HEK293 (cell line): ENCODE results near the gene CHN1.

Experiments
- CTCF ChIA-PET: fragments of 350-600 bp; formaldehyde crosslinking; extraction: SDS; loops from one replicate; lab custom pipeline; 2021; ENCODE audit warnings: antibody characterized with exemption; lab: Yijun Ruan, JAX
- POLR2A ChIA-PET: fragments of 300-600 bp; formaldehyde crosslinking; extraction: SDS; loops from one replicate; lab custom pipeline; 2020; ENCODE audit warnings: antibody characterized with exemption, inconsistent platforms; lab: Yijun Ruan, JAX
- H3K27ac ChIP-seq: fragments of 200-500 bp; sonication (Bioruptor generic); 2 replicates; pipeline ENCODE4 v1.5.1; 2014; ENCODE audit warnings: low read depth, low read length, control low read depth, inconsistent platforms; ENCODE audit errors: extremely low read depth
- H3K36me3 ChIP-seq, 2 experiments: fragments of 200-500 bp in 1 of 2; sonication (Bioruptor generic) in 1 of 2; 1 replicate in 1 of 2; 2 replicates in 1 of 2; pipeline ENCODE4 v1.5.1; 2014 to 2017; ENCODE audit warnings: inconsistent platforms in 2 of 2, low read length in 2 of 2; ENCODE audit not compliant: control insufficient read depth in 2 of 2, insufficient read depth in 1 of 2
- H3K4me1 ChIP-seq: fragments of 200-500 bp; sonication (Bioruptor generic); 2 replicates; pipeline ENCODE4 v1.5.1; 2014; ENCODE audit warnings: mild to moderate bottlenecking, low read length, inconsistent platforms; ENCODE audit not compliant: control insufficient read depth, insufficient read depth
- H3K4me3 ChIP-seq: 2 replicates; pipeline ENCODE4 v1.5.1; 2011; ENCODE audit warnings: low read depth, mild to moderate bottlenecking, control low read depth, low read length, moderate library complexity
- H3K9me3 ChIP-seq: fragments of 200-500 bp; sonication (Bioruptor generic); 2 replicates; pipeline ENCODE4 v1.5.1; 2014; ENCODE audit warnings: low read depth, low read length, inconsistent platforms; ENCODE audit not compliant: control insufficient read depth, insufficient read depth
- GLIS1 ChIP-seq: fragments of 450-650 bp; formaldehyde crosslinking; IDR thresholded peaks from 2 replicates; pipeline ENCODE4 v1.5.1; 2016; ENCODE audit warnings: missing biosample characterization, missing genetic modification characterization
- KLF16 ChIP-seq: fragments of 450-650 bp; formaldehyde crosslinking; IDR thresholded peaks from 2 replicates; pipeline ENCODE4 v1.5.1; 2017; ENCODE audit warnings: missing biosample characterization, missing genetic modification characterization
- KLF9 ChIP-seq: fragments of 450-650 bp; formaldehyde crosslinking; IDR thresholded peaks from 2 replicates; pipeline ENCODE4 v1.5.1; 2016; ENCODE audit warnings: missing biosample characterization, missing genetic modification characterization, low read depth
- TSHZ1 ChIP-seq: fragments of 450-650 bp; formaldehyde crosslinking; IDR thresholded peaks from 2 replicates; pipeline ENCODE4 v1.5.1; 2016; ENCODE audit warnings: missing biosample characterization, missing genetic modification characterization, borderline replicate concordance
- WT1 ChIP-seq: fragments of 450-650 bp; formaldehyde crosslinking; IDR thresholded peaks from 2 replicates; pipeline ENCODE4 v1.5.1; 2016; ENCODE audit warnings: missing biosample characterization, missing genetic modification characterization
- ZBTB11 ChIP-seq: fragments of 450-650 bp; formaldehyde crosslinking; conservative IDR thresholded peaks from 2 replicates; pipeline ENCODE4 v1.5.1; 2016; ENCODE audit warnings: low read depth, missing biosample characterization, missing genetic modification characterization
- ZNF16 ChIP-seq: fragments of 450-650 bp; formaldehyde crosslinking; IDR thresholded peaks from 2 replicates; pipeline ENCODE4 v1.5.1; 2016; ENCODE audit warnings: low read depth, missing biosample characterization, missing genetic modification characterization
- ZNF174 ChIP-seq: fragments of 450-650 bp; formaldehyde crosslinking; IDR thresholded peaks from 2 replicates; pipeline ENCODE4 v1.5.0; 2017; ENCODE audit warnings: missing biosample characterization, mild to moderate bottlenecking, missing genetic modification characterization
- ZNF274 ChIP-seq, 2 experiments: fragments of 200-500 bp in 1 of 2; fragments of 450-650 bp in 1 of 2; sonication (Bioruptor generic) in 1 of 2; formaldehyde crosslinking in 1 of 2; IDR thresholded peaks; 2 replicates each; pipeline versions ENCODE4 v1.5.1 to v1.6.1; 2014 to 2016; ENCODE audit warnings: borderline replicate concordance in 1 of 2, inconsistent platforms in 1 of 2, low read length in 1 of 2, missing biosample characterization in 1 of 2, missing genetic modification characterization in 1 of 2
- ZNF423 ChIP-seq: fragments of 450-650 bp; formaldehyde crosslinking; IDR thresholded peaks from 2 replicates; pipeline ENCODE4 v1.5.1; 2016; ENCODE audit warnings: missing biosample characterization, missing genetic modification characterization
- ZNF426 ChIP-seq: fragments of 450-650 bp; formaldehyde crosslinking; IDR thresholded peaks from 2 replicates; pipeline ENCODE4 v1.5.1; 2017; ENCODE audit warnings: missing biosample characterization, missing genetic modification characterization, mild to moderate bottlenecking, inconsistent platforms, moderate library complexity
- ZNF558 ChIP-seq: fragments of 450-650 bp; formaldehyde crosslinking; IDR thresholded peaks from 2 replicates; pipeline ENCODE4 v1.5.1; 2016; ENCODE audit warnings: missing biosample characterization, missing genetic modification characterization
- ZNF623 ChIP-seq: fragments of 450-650 bp; formaldehyde crosslinking; IDR thresholded peaks from 2 replicates; pipeline ENCODE4 v1.5.1; 2016; ENCODE audit warnings: missing biosample characterization, missing genetic modification characterization
- ZSCAN5A ChIP-seq: fragments of 450-650 bp; formaldehyde crosslinking; IDR thresholded peaks from 2 replicates; pipeline ENCODE4 v1.5.1; 2016; ENCODE audit warnings: missing biosample characterization, missing genetic modification characterization

CHN1 gene

GRCh38 chr2:174981331-174981730, 23.9 kb downstream of the CHN1 start (continued):
- no peak for TF ChIP-seq ZBTB11 (tag by site-specific recombination)
- no peak for TF ChIP-seq ZNF16 (tag by site-specific recombination)
- no peak for TF ChIP-seq ZNF274 (IDR thresholded peaks at IDR 0.05; ENCODE audit: low read length)
- no peak for TF ChIP-seq ZNF274 (tag by site-specific recombination; IDR thresholded peaks at IDR 0.05; ENCODE audit: borderline replicate concordance)
- TF ChIP-seq KLF9, result no peak
- no peak for TF ChIP-seq WT1 (tag by site-specific recombination)
- no peak for TF ChIP-seq ZNF558

- Histone ChIP-seq H3K36me3 (no peaks in the 10 kb centered on the region), H3K4me3 (no peak overlapping the region), H3K9me3 (no peaks in the 10 kb centered on the region), H3K4me1 (0 out of 2 replicates have a peak, but pooled peaks cover 4% of the 10 kb centered on the region), H3K27ac (no peak overlapping the region)
- ChIA-PET POLR2A (no interaction called here), CTCF (interaction anchor here (0.8 to 1.9 kb wide), 2 partner anchors 8 to 209 kb away, joined by 3 to 10 read pairs; no protein-coding TSS in a partner anchor)
- no peak for TF ChIP-seq ZNF274 (IDR thresholded peaks at IDR 0.05; ENCODE audit: low read length)
- TF ChIP-seq ZNF274 (tag by site-specific recombination; IDR thresholded peaks at IDR 0.05; ENCODE audit: borderline replicate concordance), result no peak
Measured at GRCh38 chr2:174979996-174980395, 25.2 kb downstream of the CHN1 start.

GRCh38 chr2:174977364-174977763, 27.8 kb downstream of the CHN1 start:
- no peaks in the 10 kb centered on the region for H3K9me3 ChIP-seq
- no peak for TF ChIP-seq ZNF174
- TF ChIP-seq GLIS1 (tag by site-specific recombination), result no peak
- no peak overlapping the region for H3K4me3 ChIP-seq
- CTCF ChIA-PET, result no interaction called here
- peaks cover under 1% of the 10 kb centered on the region; the same call in 1 of the 2 replicates for H3K4me1 ChIP-seq
- POLR2A ChIA-PET, result no interaction called here
- no peak overlapping the region for H3K27ac ChIP-seq
- H3K36me3 ChIP-seq, result no peaks in the 10 kb centered on the region

GRCh38 chr2:174974131-174974530, 31.1 kb downstream of the CHN1 start:
- TF ChIP-seq TSHZ1 (tag by site-specific recombination), result no peak
- no peak for TF ChIP-seq KLF16 (tag by site-specific recombination)
- TF ChIP-seq ZSCAN5A (tag by site-specific recombination), result no peak
- no peak for TF ChIP-seq ZNF558
- no peak for TF ChIP-seq ZNF426 (tag by site-specific recombination)
- TF ChIP-seq ZNF423 (tag by site-specific recombination), result no peak
- no peak for TF ChIP-seq ZNF623 (tag by site-specific recombination)
- Histone ChIP-seq H3K9me3 (no peaks in the 10 kb centered on the region), H3K27ac (no peak overlapping the region), H3K4me3 (no peak overlapping the region), H3K36me3 (no peaks in the 10 kb centered on the region), H3K4me1 (peaks cover 9% of the 10 kb centered on the region)
- CTCF ChIA-PET, result interaction anchor here (1.0 kb wide), 1 partner anchor 277 kb away, joined by 3 read pairs; no protein-coding TSS in a partner anchor
- POLR2A ChIA-PET, result no interaction called here
